Keratinocyte (primary cell): Measurements from ENCODE around the gene ARHGAP24.

Experiments used
- CTCF ChIP-seq, 3 experiments: IDR thresholded peaks in 1 of 3; conservative IDR thresholded peaks in 1 of 3; optimal IDR thresholded peaks in 1 of 3; 2 replicates in 2 of 3; 3 replicates in 1 of 3; pipeline versions ENCODE3 to v1.5.1; 2011; ENCODE audit warnings: low read length in 3 of 3, mild to moderate bottlenecking in 3 of 3, moderate library complexity in 2 of 3, control low read depth in 1 of 3, inconsistent platforms in 1 of 3; ENCODE audit not compliant: insufficient read depth in 2 of 3; ENCODE audit errors: extremely low read depth in 1 of 3
- EZH2 ChIP-seq: IDR thresholded peaks from one replicate; pipeline ENCODE4 v1.6.1; 2012; ENCODE audit warnings: inconsistent platforms, mild to moderate bottlenecking, low read length, moderate library complexity

DNA sequence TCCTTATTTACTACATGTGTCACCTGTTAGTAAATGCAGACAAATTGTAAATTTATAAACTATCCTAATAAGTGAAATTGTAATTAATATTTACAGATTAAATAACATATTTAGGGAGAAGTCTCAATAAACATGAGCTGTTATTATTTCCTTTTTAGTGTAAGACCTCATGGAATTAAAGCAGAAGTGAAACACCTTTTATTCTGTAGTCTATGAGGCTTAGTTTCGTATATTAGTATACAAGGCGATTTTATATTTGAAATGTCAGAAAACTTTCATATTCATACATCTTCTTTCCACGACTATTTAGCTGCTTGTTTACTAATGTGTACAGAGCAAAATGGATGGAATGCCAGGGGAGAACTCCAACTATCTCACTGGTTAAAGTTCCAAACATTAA, 414.4 kb downstream of the ARHGAP24 start:
- no peak for TF ChIP-seq CTCF (optimal IDR thresholded peaks at IDR 0.05 in 1 of 3, IDR thresholded peaks at IDR 0.05 in 1 of 3, conservative IDR thresholded peaks at IDR 0.05 in 1 of 3; ENCODE audit: extremely low read depth in 1 of 3, insufficient read depth in 2 of 3, low read length in 3 of 3)
- TF ChIP-seq EZH2: no peak
